Gastroesophageal sphincter (tissue), 4 donors: ENCODE data around the gene ALOX5AP. TPM values are rescaled to one million over a fixed set of nuclear protein-coding genes. Genes with fewer than 3 reads are reported as not detected.

Source experiments
- ATAC-seq: fragments of 150-250 bp; one replicate; pipeline ENCODE4 v1.9.1; 2016; ENCODE audit warnings: mild to moderate bottlenecking, moderate library complexity
- H3K27ac ChIP-seq, 4 donors: fragments of 200-600 bp; sonication (generic) in 3 of 4; 1 replicate in 3 of 4; 2 replicates in 1 of 4; pipeline ENCODE4 v1.5.1; 2016 to 2019
- H3K27me3 ChIP-seq: fragments of 200-600 bp; sonication (generic); one replicate; pipeline ENCODE4 v1.5.1; 2019
- H3K36me3 ChIP-seq, 2 donors: fragments of 200-600 bp; sonication (generic); one replicate each; pipeline ENCODE4 v1.5.1; 2019; ENCODE audit warnings: control low read depth in 1 of 2
- H3K4me1 ChIP-seq, 3 donors: fragments of 200-600 bp; sonication (generic); 1 replicate in 2 of 3; 2 replicates in 1 of 3; pipeline ENCODE4 v1.5.1; 2016 to 2019; ENCODE audit warnings: control low read depth in 2 of 3
- H3K4me3 ChIP-seq, 2 donors: fragments of 200-600 bp; sonication (generic); one replicate each; pipeline ENCODE4 v1.5.1; 2019; ENCODE audit warnings: mild to moderate bottlenecking in 1 of 2, moderate library complexity in 1 of 2
- H3K9me3 ChIP-seq, 3 donors: fragments of 200-600 bp; sonication (generic); one replicate each; pipeline ENCODE4 v1.5.1; 2017 to 2019; ENCODE audit warnings: control low read depth in 2 of 3
- EP300 ChIP-seq: sonication (generic); formaldehyde crosslinking; IDR thresholded peaks from one replicate; pipeline ENCODE4 v1.6.1; 2017; ENCODE audit warnings: antibody characterized with exemption, mild to moderate bottlenecking
- POLR2A ChIP-seq, 2 donors: fragments of 450-650 bp; IDR thresholded peaks; one replicate each; pipeline ENCODE4 v1.6.1; 2017; ENCODE audit warnings: antibody characterized with exemption in 2 of 2, mild to moderate bottlenecking in 2 of 2, moderate library complexity in 1 of 2
- POLR2AphosphoS5 ChIP-seq: sonication (generic); formaldehyde crosslinking; IDR thresholded peaks from one replicate; pipeline ENCODE4 v1.6.1; 2017; ENCODE audit warnings: antibody characterized with exemption
- WGBS, 2 donors: methylation state at CpG; one replicate each; pipeline ENCODE4 v1.1.5; 2018; ENCODE audit warnings: low coverage in 1 of 2; 5-methylcytosine and 5-hydroxymethylcytosine counted together
- total RNA-seq, 4 donors: library from RNA; depleted of rRNA; stranded (reverse); fragments of >200 nt; gene quantifications; one replicate each; pipeline ENCODE4 v1.1.0, GENCODE V29; 2016
- TF ChIP-seq, protein P1 (sequence below), 4 experiments: fragments of 200-600 bp in 2 of 4; fragments of 450-650 bp in 2 of 4; sonication (generic) in 1 of 4; IDR thresholded peaks; one replicate each; pipeline ENCODE4 v1.5.1; 2017 to 2019; ENCODE audit warnings: antibody characterized with exemption in 4 of 4, mild to moderate bottlenecking in 2 of 4, moderate library complexity in 2 of 4

ALOX5AP gene
- total RNA-seq, 4 donors from 2014 or later, result 5.6 to 34.7 (median 19.7) TPM

DNA sequence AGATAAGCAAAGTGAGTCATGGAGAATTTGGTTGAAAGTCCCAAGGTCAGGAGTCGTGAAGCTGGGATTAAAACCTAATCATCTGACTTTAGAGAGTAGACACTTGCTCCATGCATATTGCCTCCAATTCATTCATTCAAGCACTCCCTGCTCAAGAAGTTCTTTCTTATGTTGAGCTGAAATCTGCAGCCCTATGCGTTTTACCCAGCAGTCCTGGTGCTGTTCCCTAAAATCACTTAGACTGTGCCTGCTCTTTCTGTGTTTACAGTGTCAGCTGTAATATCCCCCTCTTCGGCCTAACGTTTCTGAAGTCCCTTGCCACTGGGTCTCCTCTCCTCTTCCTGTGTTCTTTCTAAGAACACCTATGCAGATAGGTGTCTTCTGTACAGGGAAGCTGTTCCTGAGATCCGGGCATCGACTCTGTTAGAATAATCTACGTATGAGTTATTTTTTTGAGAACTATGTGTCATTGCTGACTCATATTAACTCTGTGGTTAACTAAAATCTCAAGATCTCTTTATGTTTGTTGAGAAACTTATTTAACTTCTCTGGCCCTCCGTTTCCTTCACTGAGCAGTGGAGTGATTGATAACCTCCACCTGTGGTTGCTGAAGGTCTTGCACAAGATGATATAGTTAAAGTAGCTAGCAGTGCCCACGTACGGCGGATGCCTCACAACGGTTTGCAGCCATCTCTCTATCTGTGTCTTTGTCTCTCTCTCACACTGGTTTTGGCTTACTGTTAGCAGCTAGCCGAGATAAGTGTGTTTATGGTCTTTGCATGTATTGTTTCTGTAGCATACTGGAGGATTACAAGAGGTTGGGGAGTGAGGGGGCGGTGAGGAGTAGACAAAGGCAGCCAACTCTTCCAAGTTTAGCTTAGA is 4.7 kb downstream of the ALOX5AP start:
- no peaks in the 10 kb centered on the region for H3K27me3 ChIP-seq
- peak overlapping the region in 1 of 2 donors; percentile 8 for H3K4me3 ChIP-seq
- H3K36me3 ChIP-seq, result no peaks in the 10 kb centered on the region
- TF ChIP-seq EP300, result no peak
- TF ChIP-seq, protein P1, sequence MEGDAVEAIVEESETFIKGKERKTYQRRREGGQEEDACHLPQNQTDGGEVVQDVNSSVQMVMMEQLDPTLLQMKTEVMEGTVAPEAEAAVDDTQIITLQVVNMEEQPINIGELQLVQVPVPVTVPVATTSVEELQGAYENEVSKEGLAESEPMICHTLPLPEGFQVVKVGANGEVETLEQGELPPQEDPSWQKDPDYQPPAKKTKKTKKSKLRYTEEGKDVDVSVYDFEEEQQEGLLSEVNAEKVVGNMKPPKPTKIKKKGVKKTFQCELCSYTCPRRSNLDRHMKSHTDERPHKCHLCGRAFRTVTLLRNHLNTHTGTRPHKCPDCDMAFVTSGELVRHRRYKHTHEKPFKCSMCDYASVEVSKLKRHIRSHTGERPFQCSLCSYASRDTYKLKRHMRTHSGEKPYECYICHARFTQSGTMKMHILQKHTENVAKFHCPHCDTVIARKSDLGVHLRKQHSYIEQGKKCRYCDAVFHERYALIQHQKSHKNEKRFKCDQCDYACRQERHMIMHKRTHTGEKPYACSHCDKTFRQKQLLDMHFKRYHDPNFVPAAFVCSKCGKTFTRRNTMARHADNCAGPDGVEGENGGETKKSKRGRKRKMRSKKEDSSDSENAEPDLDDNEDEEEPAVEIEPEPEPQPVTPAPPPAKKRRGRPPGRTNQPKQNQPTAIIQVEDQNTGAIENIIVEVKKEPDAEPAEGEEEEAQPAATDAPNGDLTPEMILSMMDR (IDR thresholded peaks at IDR 0.05), result no peak
- no peak for TF ChIP-seq POLR2AphosphoS5
- no peak for TF ChIP-seq POLR2A (IDR thresholded peaks at IDR 0.05)
- H3K27ac ChIP-seq, result peak overlapping the region in 2 of 4 donors; percentile 10 to 27
- no peaks in the 10 kb centered on the region for H3K9me3 ChIP-seq
- 38 to 46% methylated on average over 12 to 13 of the region's 14 CpGs for WGBS, 2 donors
- H3K4me1 ChIP-seq, result peaks cover 0 to 22% (median 6%) of the 10 kb centered on the region in 3 donors
- ATAC-seq, result no peak

DNA sequence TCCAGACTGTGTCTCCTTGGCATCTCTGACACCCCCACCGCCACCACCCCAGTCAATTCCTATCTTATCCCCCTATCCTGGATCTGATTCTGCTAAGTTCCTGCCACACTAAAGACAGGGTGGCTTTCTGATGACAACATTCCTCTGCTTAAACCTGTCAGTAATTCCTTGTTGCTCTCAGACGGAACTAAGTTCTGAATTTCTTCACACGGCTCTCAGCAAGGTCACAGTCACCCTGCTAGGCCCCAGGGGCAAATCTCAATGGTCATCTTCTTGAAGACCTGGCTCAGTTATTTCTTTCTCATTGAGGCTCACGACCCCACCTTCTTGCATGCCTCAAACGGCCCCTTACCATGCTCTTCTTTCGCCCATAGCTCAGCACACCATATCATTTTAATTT is 7.6 kb downstream of the ALOX5AP start:
- Histone ChIP-seq H3K4me1 (peaks cover 0 to 35% (median 6%) of the 10 kb centered on the region in 3 donors), H3K4me3 (no peak overlapping the region), H3K27ac (peak overlapping the region in 3 of 4 donors; percentile 56 to 70 (median 69)), H3K9me3 (no peaks in the 10 kb centered on the region), H3K36me3 (no peaks in the 10 kb centered on the region), H3K27me3 (no peaks in the 10 kb centered on the region)
- WGBS, 2 donors, result 88 to 89% methylated on average over 6 of the region's 6 CpGs
- ATAC-seq, result no peak
- no peak for TF ChIP-seq EP300
- TF ChIP-seq, protein P1 (IDR thresholded peaks at IDR 0.05), result no peak
- no peak for TF ChIP-seq POLR2A (IDR thresholded peaks at IDR 0.05)
- TF ChIP-seq POLR2AphosphoS5, result no peak

DNA sequence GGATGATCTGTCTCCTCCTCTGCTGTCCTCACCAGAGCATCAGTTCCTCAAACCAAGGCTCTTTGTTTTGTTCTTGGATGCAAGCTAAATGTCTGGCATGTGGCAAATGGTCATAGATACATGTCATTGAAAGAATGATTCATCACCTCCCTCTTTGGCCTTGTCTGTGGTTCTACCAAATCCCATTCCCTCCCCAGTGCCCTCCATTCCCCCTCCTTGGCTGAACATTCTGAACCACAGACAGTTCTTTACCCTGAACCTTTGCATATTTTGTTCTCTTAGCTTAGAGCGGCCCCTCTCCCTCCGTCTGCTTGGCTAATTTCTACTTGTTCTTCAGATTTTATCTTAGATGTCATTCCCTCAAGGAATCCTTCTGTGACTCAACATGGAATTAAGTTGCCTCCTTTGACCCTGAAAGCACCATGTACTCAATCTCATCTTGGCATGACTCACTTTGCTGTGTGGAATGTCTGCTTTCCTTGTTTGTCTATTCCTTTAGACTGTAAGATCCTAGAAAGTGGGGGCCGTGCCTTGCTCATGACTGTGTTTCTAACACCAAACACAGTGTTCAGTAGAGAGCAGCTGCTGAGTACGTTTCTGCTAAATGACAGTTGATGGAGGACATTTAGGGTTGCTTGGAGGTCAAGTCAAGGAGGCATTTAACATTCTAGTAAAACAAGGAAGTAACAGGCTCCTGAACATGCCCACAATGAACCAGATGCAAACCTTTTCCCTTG is 8.1 kb downstream of the ALOX5AP start:
- peak; percentile 80 for ATAC-seq
- no peak for TF ChIP-seq EP300
- TF ChIP-seq, protein P1 (IDR thresholded peaks at IDR 0.05), result no peak
- no peak for TF ChIP-seq POLR2A (IDR thresholded peaks at IDR 0.05)
- peak; percentile 93 for TF ChIP-seq POLR2AphosphoS5
- H3K36me3 ChIP-seq, result no peaks in the 10 kb centered on the region
- no peaks in the 10 kb centered on the region for H3K27me3 ChIP-seq
- H3K9me3 ChIP-seq, result no peaks in the 10 kb centered on the region
- H3K4me1 ChIP-seq, result peaks cover 0 to 35% (median 6%) of the 10 kb centered on the region in 3 donors
- peak overlapping the region in 3 of 4 donors; percentile 56 to 70 (median 69) for H3K27ac ChIP-seq
- 16 to 60% methylated on average over 2 to 4 of the region's 4 CpGs for WGBS, 2 donors
- H3K4me3 ChIP-seq, result no peak overlapping the region

DNA sequence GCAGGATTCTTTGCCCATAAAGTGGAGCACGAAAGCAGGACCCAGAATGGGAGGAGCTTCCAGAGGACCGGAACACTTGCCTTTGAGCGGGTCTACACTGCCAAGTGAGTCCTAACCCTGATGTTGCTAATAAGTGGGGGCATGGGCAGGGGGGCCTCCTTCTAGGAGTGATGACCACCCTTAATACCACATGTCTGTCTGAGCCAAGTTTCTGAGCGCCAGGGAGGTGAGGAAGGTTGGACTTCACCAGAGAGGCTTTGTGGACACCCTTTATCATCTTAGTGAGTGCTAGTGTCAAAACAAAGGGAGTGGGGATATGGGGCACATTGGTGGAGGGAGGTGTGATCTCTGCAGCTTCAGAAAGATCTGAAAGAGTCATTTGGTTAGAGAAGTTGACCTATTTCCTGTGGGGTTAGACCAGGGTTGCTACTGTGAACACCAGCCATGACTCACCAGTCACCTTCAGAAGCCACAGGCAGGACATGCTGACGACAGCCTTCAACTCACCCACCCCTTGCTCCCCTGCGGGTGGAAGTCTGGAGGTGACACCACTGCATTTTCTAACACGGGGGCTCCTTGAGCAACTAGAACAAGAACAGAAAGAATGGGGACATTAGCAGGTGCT is 8.8 kb downstream of the ALOX5AP start:
- no peak for ATAC-seq
- no peaks in the 10 kb centered on the region for H3K36me3 ChIP-seq
- no peak for TF ChIP-seq POLR2A (IDR thresholded peaks at IDR 0.05)
- TF ChIP-seq, protein P1 (IDR thresholded peaks at IDR 0.05), result no peak
- no peak for TF ChIP-seq EP300
- no peak for TF ChIP-seq POLR2AphosphoS5
- H3K9me3 ChIP-seq, result no peaks in the 10 kb centered on the region
- peaks cover 0 to 35% (median 6%) of the 10 kb centered on the region in 3 donors for H3K4me1 ChIP-seq
- WGBS, 2 donors, result 57 to 84% methylated on average over 3 to 4 of the region's 7 CpGs
- H3K27me3 ChIP-seq, result no peaks in the 10 kb centered on the region
- H3K27ac ChIP-seq, result peak overlapping the region in 3 of 4 donors; percentile 56 to 70 (median 69)
- H3K4me3 ChIP-seq, result no peak overlapping the region
